Activated CD4-positive, alpha-beta memory T cell treated with anti-CD3 and anti-CD28 coated beads, Interleukin-2, amount 10 ng/mL, durations not matched to agents 7 days and 5 days (primary cell): ENCODE data around the gene SIAH1. TPM values are rescaled to one million over a fixed set of nuclear protein-coding genes. Genes with fewer than 3 reads are reported as not detected.
"Not testable (repeated sequence)": the region's sequence is repeated elsewhere in the genome, so short reads cannot be mapped to it uniquely, and the experiment has no call there.

Source experiments
- CTCF ChIA-PET: fragments of 350-600 bp; sonication (Branson Sonifier 250); formaldehyde crosslinking; loops from one replicate; lab custom pipeline; 2021; ENCODE audit warnings: antibody characterized with exemption, inconsistent platforms; lab: Charles Lee
- POLR2A ChIA-PET: fragments of 350-600 bp; sonication (Branson Sonifier 250); formaldehyde crosslinking; loops from one replicate; lab custom pipeline; 2021; ENCODE audit warnings: antibody characterized with exemption; lab: Charles Lee
- DNase-seq: peaks from one replicate; pipeline ENCODE4 v3.0.0-alpha.2; 2020
- H3K27ac Mint-ChIP-seq: one replicate; pipeline ENCODE4 v1.8.0; 2021; ENCODE audit warnings: mild to moderate bottlenecking, mixed read lengths
- H3K27me3 Mint-ChIP-seq: one replicate; pipeline ENCODE4 v1.8.0; 2021; ENCODE audit warnings: mixed read lengths
- H3K36me3 Mint-ChIP-seq: one replicate; pipeline ENCODE4 v1.8.0; 2021; ENCODE audit warnings: low read depth, mixed read lengths
- H3K4me1 Mint-ChIP-seq: one replicate; pipeline ENCODE4 v1.8.0; 2021; ENCODE audit warnings: mixed read lengths
- H3K4me3 Mint-ChIP-seq: one replicate; pipeline ENCODE4 v1.8.0; 2021; ENCODE audit warnings: mild to moderate bottlenecking, mixed read lengths
- H3K9me3 Mint-ChIP-seq: one replicate; pipeline ENCODE4 v1.8.0; 2021; ENCODE audit warnings: mixed read lengths
- total RNA-seq, 2 experiments: library from RNA; stranded (reverse); gene quantifications; one replicate each; pipeline ENCODE4 v1.2.3, GENCODE V29; 2021

The SIAH1 gene, protein sequence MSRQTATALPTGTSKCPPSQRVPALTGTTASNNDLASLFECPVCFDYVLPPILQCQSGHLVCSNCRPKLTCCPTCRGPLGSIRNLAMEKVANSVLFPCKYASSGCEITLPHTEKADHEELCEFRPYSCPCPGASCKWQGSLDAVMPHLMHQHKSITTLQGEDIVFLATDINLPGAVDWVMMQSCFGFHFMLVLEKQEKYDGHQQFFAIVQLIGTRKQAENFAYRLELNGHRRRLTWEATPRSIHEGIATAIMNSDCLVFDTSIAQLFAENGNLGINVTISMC
- 10 to 100 TPM; 16.1 to 16.5 TPM for total RNA-seq

DNA sequence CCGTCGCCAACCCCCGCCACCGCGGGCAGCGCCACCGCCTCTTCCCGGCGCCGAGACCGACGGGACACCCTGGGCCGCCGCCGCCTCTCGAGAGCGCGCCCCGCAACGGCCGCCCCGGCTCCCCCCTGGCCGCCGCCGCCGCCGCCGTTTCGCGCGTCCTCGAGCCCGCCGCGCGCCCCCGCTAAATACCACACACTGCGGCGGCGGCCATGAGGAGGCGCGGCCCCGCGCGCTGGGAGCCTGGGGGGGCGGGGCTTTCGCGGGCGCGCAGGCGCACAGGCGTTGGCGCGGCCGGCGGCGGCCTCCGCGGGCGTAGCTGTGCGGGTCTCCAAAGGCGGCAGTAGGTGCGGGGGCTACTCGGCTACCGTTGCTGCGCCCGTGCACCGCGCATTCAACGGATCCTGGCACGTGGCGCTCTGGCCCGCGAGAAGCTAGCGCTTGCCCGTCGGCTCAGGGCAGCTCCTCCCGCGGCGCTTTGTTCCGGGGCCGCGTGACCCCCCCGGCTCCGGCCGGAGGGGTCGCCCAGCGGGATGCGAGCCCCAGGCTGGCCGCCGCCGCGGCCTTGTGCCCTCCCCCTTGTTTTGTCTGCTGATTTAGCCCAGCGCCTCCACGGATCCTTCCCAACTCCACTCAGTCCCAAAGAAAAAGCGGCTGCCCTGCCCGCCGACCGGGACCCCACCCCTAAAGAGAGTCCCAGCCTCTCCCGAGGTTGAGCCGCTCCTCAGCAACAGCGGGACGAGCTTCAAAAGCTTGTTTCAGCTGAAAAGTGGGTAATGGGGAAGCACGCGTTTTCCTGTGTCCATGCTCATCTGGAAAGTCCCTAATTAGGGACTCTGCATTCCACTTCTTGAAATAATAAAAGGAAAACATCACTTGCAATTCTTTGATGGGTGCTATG is at the start of gene SIAH1:
Gene SIAH1 (minus strand): TSS at position 161 of the 898 bp plus-strand sequence. CDS start 22,985 bp downstream, outside the sequence.
- Mint-ChIP-seq H3K36me3 (peaks cover 7% of the 10 kb centered on the region), H3K27ac (peak within 1 kb of the TSS; percentile 85), H3K9me3 (no peaks in the 10 kb centered on the region), H3K4me1 (peaks cover 22% of the 10 kb centered on the region), H3K27me3 (no peaks in the 10 kb centered on the region), H3K4me3 (peak within 1 kb of the TSS; percentile 88)
- ChIA-PET POLR2A (interaction anchor here (0.7 to 4.0 kb wide), 19 partner anchors 9 to 243 kb away, joined by 3 to 79 read pairs (median 4); partner anchors contain the start of genes LONP2 and N4BP1), CTCF (interaction anchor here (0.9 to 1.4 kb wide), 5 partner anchors 19 to 1244 kb away, joined by 3 to 5 read pairs (median 3); no protein-coding TSS in a partner anchor)
- DNase-seq = peak; percentile 88

DNA sequence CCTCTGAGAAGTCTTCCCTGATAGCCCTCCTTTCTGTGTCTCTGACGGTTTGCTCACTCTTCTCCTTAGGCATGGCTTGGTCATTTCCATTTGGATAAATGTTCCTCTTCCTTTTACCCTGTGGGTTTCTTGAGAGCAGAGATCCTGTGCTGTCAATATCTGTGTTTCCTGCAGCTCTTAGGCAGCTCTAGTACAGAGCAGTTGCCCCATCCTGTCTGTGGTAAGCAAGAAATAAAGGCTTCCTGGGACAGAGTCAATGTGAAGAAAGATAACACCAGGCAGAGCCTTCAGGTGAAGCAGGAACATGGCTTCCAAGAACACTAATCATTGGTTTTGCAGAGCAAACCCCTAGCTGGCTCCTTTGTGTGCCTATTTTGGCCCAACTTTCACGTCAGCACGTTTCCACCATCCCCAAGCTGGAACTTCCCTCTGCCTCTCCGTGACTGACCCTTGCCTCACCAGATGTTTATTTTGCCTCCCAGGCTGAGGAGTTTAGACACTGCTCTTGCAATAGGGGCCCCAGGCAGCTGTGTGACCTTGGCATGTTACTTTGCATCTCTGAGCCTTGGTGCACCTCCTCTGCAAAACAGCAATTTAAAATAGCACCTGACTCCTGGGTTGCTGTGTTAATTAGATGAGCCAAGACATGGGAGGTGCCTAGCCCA is 49.6 kb upstream of the SIAH1 start:
- no peaks in the 10 kb centered on the region for H3K36me3 Mint-ChIP-seq
- no peak overlapping the region for H3K4me3 Mint-ChIP-seq
- H3K9me3 Mint-ChIP-seq = no peaks in the 10 kb centered on the region
- no peaks in the 10 kb centered on the region for H3K27me3 Mint-ChIP-seq
- ChIA-PET CTCF (no interaction called here), POLR2A (no interaction called here)
- DNase-seq = no peak
- peaks cover 18% of the 10 kb centered on the region for H3K4me1 Mint-ChIP-seq
- H3K27ac Mint-ChIP-seq = no peak overlapping the region

DNA sequence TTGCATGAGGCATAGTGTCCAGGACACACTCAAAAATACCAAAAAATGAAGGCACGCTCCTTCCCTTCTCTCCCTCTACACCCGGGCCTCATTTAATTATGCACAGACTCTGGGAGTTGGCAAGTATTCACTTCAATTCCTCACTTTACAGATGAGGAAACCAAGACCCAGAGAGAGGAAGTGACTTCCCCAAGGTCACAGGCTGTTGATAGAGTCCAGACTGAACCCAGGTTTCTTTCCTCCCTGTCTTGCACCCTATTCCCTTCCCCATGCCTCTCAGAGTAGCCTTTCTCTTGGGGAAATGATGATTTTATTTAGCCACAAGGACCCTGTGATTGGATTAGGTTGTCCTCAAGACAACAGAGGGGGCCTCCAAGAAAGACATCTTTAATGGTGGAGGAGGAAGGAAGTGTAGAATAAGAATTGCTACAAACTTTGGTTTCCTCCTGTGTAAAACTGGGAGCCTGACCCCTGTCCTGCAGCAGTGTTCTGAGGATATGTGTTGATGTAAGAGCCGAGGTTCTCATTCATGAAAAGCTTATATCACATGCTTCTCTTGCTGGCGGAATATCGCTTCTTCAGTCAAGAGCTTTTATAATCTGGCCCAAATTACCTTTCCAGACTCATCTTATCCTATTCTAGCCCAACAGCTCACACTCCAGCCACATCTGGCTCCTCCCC is 48.8 kb upstream of the SIAH1 start:
- no peak for DNase-seq
- Mint-ChIP-seq H3K27ac (no peak overlapping the region), H3K36me3 (no peaks in the 10 kb centered on the region), H3K4me3 (no peak overlapping the region), H3K4me1 (peaks cover 18% of the 10 kb centered on the region), H3K27me3 (no peaks in the 10 kb centered on the region), H3K9me3 (no peaks in the 10 kb centered on the region)
- CTCF ChIA-PET = no interaction called here
- POLR2A ChIA-PET = no interaction called here

DNA sequence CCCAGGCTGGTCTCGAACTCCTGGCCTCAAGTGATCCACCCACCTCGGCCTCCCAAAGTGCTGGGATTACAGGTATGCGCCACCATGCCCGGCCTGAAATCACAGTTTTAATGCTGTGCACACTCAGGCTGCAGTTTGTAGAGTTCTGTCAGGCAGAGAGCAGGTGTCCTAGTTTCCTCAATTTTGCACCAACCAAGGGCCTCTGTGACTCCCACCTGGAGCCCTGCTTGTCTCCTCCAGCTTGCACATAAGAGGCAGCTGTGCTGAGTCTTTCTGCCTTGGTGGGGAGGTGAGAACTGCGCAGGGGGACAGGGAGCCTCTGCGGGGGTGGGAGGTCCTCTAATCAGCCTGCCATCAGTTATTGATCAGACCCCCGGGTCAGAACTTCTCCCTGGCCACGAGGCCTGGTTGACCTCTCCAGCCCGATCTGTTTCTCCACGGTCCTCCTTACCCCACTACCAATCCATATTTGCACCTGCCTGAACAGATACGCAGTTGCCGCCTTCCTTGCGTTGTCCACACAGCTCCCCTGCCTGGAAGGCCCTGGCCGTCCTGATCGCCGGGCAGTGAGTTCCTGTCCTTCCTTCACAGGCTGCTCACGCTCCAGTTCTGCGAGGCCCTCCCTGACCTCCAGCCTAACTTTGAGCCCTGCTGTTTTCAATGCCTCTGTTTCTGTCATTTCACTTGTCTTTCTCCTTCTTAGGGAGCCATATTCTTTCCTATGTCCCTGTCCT is 48.1 kb upstream of the SIAH1 start:
- Mint-ChIP-seq H3K36me3 (no peaks in the 10 kb centered on the region), H3K4me1 (peaks cover 18% of the 10 kb centered on the region), H3K27ac (no peak overlapping the region), H3K9me3 (no peaks in the 10 kb centered on the region), H3K4me3 (no peak overlapping the region), H3K27me3 (no peaks in the 10 kb centered on the region)
- CTCF ChIA-PET = no interaction called here
- POLR2A ChIA-PET = no interaction called here
- no peak for DNase-seq

DNA sequence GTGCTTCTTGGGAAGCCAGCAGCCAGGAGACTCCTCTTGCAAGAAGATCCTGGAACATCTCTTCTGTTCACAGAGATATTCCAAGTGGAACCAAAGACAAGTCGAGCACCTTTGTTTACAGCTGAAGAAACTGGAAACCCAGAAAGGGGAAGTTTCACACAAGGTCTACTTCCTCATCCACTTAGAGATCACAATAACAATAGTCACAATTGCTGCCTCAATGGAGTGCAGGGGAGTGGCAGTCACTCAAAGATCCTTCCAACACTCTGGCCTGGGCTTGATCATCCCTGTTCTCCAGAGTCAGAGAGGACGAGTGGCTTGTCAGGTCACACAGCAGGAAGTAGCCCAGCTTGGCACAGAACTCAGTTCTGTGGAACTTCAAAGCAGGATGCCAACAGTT is 46.9 kb upstream of the SIAH1 start:
- peaks cover 18% of the 10 kb centered on the region for H3K4me1 Mint-ChIP-seq
- H3K36me3 Mint-ChIP-seq = no peaks in the 10 kb centered on the region
- H3K4me3 Mint-ChIP-seq = no peak overlapping the region
- H3K27ac Mint-ChIP-seq = no peak overlapping the region
- H3K27me3 Mint-ChIP-seq = no peaks in the 10 kb centered on the region
- ChIA-PET CTCF (interaction anchor here (0.9 kb wide), 1 partner anchor 191 kb away, joined by 5 read pairs; no protein-coding TSS in a partner anchor), POLR2A (no interaction called here)
- H3K9me3 Mint-ChIP-seq = no peaks in the 10 kb centered on the region
- DNase-seq = no peak

DNA sequence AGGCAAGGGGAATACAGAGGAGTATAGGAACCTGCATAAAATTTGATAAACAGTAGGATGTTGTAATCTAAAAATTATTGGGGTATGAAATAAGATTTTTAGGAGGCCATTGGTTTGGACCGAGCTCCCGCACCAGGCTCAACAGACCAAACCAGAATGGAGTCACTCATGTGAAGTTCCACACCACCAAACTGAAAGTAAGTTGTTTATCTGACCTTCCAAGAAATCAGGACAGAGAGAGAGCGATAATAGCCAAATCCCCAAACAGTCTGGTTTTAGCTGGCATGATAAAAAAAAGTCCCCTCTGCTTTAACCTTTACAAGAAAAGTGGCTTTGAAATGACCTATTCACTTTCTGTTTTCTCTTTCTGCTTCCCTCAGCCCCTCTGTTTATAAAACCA is 45.7 kb upstream of the SIAH1 start:
- CTCF ChIA-PET = no interaction called here
- H3K4me1 Mint-ChIP-seq = peaks cover 18% of the 10 kb centered on the region
- no peak overlapping the region for H3K27ac Mint-ChIP-seq
- H3K4me3 Mint-ChIP-seq = no peak overlapping the region
- POLR2A ChIA-PET = interaction anchor here (0.7 kb wide), 1 partner anchor 73 kb away, joined by 3 read pairs; no protein-coding TSS in a partner anchor
- no peaks in the 10 kb centered on the region for H3K36me3 Mint-ChIP-seq
- DNase-seq = no peak
- H3K9me3 Mint-ChIP-seq = no peaks in the 10 kb centered on the region
- peaks cover under 1% of the 10 kb centered on the region for H3K27me3 Mint-ChIP-seq

DNA sequence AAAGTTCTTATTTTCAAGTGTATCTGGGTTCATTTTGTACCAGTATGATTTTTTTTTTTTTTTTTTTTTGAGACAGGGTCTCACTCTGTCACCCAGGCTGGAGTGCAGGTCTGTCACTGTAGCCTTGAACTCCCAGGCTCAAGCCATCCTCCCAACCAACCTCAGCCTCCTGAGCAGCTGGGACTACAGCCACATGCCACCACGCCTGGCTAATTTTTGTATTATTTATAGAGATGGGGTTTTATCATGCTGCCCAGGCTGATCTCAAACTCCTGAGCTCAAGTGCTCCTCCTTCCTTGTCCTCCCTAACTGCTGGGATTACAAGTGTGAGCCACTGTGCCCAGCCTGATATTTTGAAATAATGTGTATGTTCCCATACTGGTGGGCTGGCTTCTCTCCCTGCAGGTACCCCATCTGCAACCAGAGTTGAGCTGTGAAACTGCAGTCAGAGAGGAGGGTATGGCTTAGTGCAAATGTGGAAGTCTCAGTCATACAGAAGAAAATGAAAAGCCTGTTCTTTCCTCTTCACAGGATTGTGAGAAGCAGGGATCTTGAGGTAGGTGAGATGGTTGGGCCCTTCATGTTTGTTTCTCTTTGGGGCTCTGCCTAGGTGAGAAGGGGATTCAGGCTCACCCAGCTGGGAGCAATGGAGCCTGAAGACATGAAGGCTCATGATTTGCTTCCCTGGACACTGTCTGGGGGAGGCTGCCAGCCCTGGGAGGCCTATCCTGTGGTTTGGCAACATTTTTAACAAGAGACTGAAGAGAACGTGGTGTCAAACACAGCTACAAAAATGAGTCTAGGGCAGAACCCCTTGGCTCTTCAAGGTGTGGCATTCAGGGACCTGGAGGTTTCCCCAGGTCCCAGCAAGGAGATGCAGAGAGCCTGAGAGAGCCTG is 41.3 kb upstream of the SIAH1 start:
- CTCF ChIA-PET = no interaction called here

DNA sequence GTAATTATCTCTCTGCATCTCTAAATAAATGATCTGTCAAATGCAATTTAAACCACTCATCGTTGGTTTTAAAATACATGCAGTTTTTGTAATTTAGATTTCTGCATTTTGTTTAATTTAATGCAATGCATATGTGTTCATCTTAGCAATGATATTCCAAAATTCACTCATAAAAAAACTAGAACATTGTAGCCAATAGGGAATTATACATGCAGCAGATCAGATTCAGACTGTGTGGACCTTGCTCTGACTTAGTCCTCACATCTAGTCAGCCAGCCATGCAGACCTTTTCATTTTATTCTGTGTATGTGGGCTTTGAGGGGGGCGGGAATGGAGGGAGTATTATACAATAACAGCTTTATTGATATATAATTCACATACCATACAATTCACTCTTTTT is 37.3 kb upstream of the SIAH1 start:
- H3K36me3 Mint-ChIP-seq = no peaks in the 10 kb centered on the region
- ChIA-PET CTCF (no interaction called here), POLR2A (no interaction called here)
- H3K9me3 Mint-ChIP-seq = no peaks in the 10 kb centered on the region
- peaks cover 3% of the 10 kb centered on the region for H3K27me3 Mint-ChIP-seq
- no peak overlapping the region for H3K4me3 Mint-ChIP-seq
- no peaks in the 10 kb centered on the region for H3K4me1 Mint-ChIP-seq
- H3K27ac Mint-ChIP-seq = no peak overlapping the region
- DNase-seq = no peak

More for the DNA sequence above, 41.3 kb upstream of the SIAH1 start:
- Mint-ChIP-seq H3K4me1 (no peaks in the 10 kb centered on the region), H3K4me3 (no peak overlapping the region), H3K27ac (no peak overlapping the region), H3K9me3 (no peaks in the 10 kb centered on the region), H3K27me3 (peaks cover 3% of the 10 kb centered on the region), H3K36me3 (no peaks in the 10 kb centered on the region)
- POLR2A ChIA-PET = no interaction called here
- DNase-seq = no peak

DNA sequence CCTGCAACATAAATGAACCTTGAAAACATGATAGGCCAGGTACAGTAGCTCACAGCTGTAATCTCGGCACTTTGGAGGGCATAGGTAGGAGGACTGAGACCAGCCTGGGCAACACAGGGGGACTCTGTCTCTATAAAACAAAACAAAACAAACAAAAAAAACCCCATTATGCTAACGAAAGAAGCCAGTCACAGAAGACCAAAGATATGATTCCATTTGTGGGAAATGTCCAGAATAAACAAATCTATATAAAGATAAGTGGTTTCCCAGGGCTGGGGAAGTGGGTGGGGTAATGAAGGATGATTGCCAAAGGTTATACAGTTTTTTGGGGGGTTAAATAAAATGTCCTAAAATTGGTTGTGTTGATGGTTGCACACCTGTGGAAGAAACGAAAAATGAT is 36.5 kb upstream of the SIAH1 start:
- POLR2A ChIA-PET = no interaction called here
- H3K36me3 Mint-ChIP-seq = no peaks in the 10 kb centered on the region
- no peaks in the 10 kb centered on the region for H3K9me3 Mint-ChIP-seq
- no peak overlapping the region for H3K4me3 Mint-ChIP-seq
- no peaks in the 10 kb centered on the region for H3K4me1 Mint-ChIP-seq
- CTCF ChIA-PET = interaction anchor here (0.6 kb wide), 1 partner anchor 1567 kb away, joined by 4 read pairs; no protein-coding TSS in a partner anchor
- H3K27ac Mint-ChIP-seq = no peak overlapping the region
- no peak for DNase-seq
- H3K27me3 Mint-ChIP-seq = peaks cover 3% of the 10 kb centered on the region

DNA sequence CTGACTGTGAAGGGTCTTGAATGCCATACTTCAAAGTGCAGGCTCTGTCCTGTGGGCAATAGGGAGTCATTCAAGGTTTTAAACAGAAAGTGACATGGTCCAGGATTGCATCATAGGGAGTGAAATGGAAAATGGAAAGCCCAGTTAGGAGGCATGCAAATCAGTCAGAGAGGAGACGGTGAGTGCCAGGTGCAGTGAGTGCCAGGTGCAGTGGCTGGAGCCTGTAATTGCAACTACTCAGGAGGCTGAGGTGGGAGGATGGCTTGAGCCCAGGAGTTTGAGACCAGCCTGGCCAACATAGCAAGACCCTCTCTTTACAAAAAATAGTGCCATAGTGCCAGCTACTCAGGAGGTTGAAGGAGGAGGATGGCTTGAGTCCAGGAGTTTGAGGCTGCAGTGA is 35.2 kb upstream of the SIAH1 start:
- H3K27me3 Mint-ChIP-seq = no peaks in the 10 kb centered on the region
- H3K36me3 Mint-ChIP-seq = no peaks in the 10 kb centered on the region
- CTCF ChIA-PET = no interaction called here
- H3K4me1 Mint-ChIP-seq = no peaks in the 10 kb centered on the region
- POLR2A ChIA-PET = no interaction called here
- no peak overlapping the region for H3K4me3 Mint-ChIP-seq
- no peak overlapping the region for H3K27ac Mint-ChIP-seq
- H3K9me3 Mint-ChIP-seq = no peaks in the 10 kb centered on the region
- DNase-seq = no peak

DNA sequence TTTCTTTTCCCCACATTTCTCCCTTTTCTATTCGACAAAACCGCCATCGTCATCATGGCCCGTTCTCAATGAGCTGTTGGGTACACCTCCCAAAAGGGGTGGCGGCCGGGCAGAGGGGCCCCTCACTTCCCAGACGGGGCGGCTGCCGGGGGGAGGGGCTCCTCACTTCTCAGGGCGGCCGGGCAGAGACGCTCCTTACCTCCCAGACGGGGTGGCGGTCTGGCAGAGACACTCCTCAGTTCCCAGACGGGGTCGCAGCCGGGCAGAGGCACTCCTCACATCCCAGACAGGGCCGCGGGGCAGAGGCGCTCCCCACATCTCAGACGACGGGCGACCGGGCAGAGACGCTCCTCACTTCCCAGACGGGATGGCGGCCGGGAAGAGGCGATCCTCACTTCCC is 31.4 kb upstream of the SIAH1 start:
- H3K27ac Mint-ChIP-seq, H3K36me3 Mint-ChIP-seq, H3K9me3 Mint-ChIP-seq, H3K27me3 Mint-ChIP-seq, DNase-seq, CTCF ChIA-PET, H3K4me1 Mint-ChIP-seq, POLR2A ChIA-PET, H3K4me3 Mint-ChIP-seq: not testable (repeated sequence)
